ENCODE measurements around the gene G6PC3.
A peak's percentile ranks its signal among the peaks of the same experiment; 100 is the strongest.

Gene G6PC3

GRCh38 chr17:44062871-44063270 lies 7.7 kb upstream of the G6PC3 start:
- DNase-seq = no peak

- DNase-seq = no peak
Observed at GRCh38 chr17:44063704-44064639, 6.6 kb upstream of the G6PC3 start.

- peak in 1 of 2 donors; percentile 20 for DNase-seq
Observed at GRCh38 chr17:44065668-44066203, 4.8 kb upstream of the G6PC3 start.

GRCh38 chr17:44066204-44066930 lies 4.2 kb upstream of the G6PC3 start, which contains the start of gene LSM12:
TSS of gene LSM12 (minus strand) at chr17:44066671. CDS start at chr17:44066587, 84 bp downstream.
- peak; percentile 85 to 91 for DNase-seq

- no peak for DNase-seq
Observed at GRCh38 chr17:44067545-44067940, 3.0 kb upstream of the G6PC3 start.

GRCh38 chr17:44069974-44070454 lies 521 bp upstream of the G6PC3 start:
- DNase-seq = no peak

- DNase-seq = no peak
Observed at GRCh38 chr17:44071198-44071520, 624 bp downstream of the G6PC3 start.

GRCh38 chr17:44071772-44072171 lies 1.2 kb downstream of the G6PC3 start:
- no peak for DNase-seq

- DNase-seq = no peak
Observed at GRCh38 chr17:44074231-44074910, 3.8 kb downstream of the G6PC3 start.

GRCh38 chr17:44074911-44075285 lies 4.4 kb downstream of the G6PC3 start:
- no peak for DNase-seq

- no peak for DNase-seq
Observed at GRCh38 chr17:44075598-44076293, 5.2 kb downstream of the G6PC3 start.

GRCh38 chr17:44076716-44077594 lies 6.4 kb downstream of the G6PC3 start:
- no peak for DNase-seq

- peak in 1 of 2 donors; percentile 26 for DNase-seq
Observed at GRCh38 chr17:44077595-44077909, 7.0 kb downstream of the G6PC3 start.

- no peak for DNase-seq
Observed at GRCh38 chr17:44078412-44078811, 7.9 kb downstream of the G6PC3 start.

GRCh38 chr17:44079877-44080821 lies 9.6 kb downstream of the G6PC3 start:
- DNase-seq = no peak

GRCh38 chr17:44081681-44082080 lies 11.1 kb downstream of the G6PC3 start:
- DNase-seq = no peak

GRCh38 chr17:44082256-44082927 lies 11.9 kb downstream of the G6PC3 start:
- DNase-seq = no peak

GRCh38 chr17:44083250-44083849 lies 12.8 kb downstream of the G6PC3 start:
- no peak for DNase-seq

- DNase-seq = peak in 1 of 2 donors; percentile 24
Observed at GRCh38 chr17:44084131-44084538, 13.6 kb downstream of the G6PC3 start.

Data from CD4-positive, alpha-beta T cell treated with Interferon alpha-2 for 1 hour (primary cell).